Left lung (tissue), 10 donors: ENCODE data around the gene DYRK4. TPM values are rescaled to one million over a fixed set of nuclear protein-coding genes. Genes with fewer than 3 reads are reported as not detected.
A peak's percentile ranks its signal among the peaks of the same experiment; 100 is the strongest.

ENCODE experiments used
- ATAC-seq: fragments of 200-7000 bp; cut with Tn5 transposase; one replicate; pipeline ENCODE4 v1.9.1; 2020; ENCODE audit warnings: moderate library complexity
- DNase-seq, 4 donors: peaks; one replicate each; pipeline ENCODE4 v3.0.0-alpha.2; 2013 to 2020
- H3K27ac ChIP-seq, 2 donors: fragments of 200-600 bp; sonication (generic) in 1 of 2; one replicate each; pipeline versions ENCODE4 v1.5.0 to v1.8.0; 2020 to 2021
- H3K27me3 ChIP-seq, 2 donors: fragments of 200-600 bp; sonication (generic) in 1 of 2; one replicate each; pipeline versions ENCODE4 v1.5.0 to v1.8.0; 2020 to 2021
- H3K36me3 ChIP-seq, 2 donors: fragments of 200-600 bp; sonication (generic) in 1 of 2; one replicate each; pipeline versions ENCODE4 v1.5.0 to v1.8.0; 2020 to 2021
- H3K4me1 ChIP-seq, 2 donors: fragments of 200-600 bp; one replicate each; pipeline ENCODE4 v1.8.0; 2021
- H3K4me3 ChIP-seq, 2 donors: fragments of 200-600 bp; sonication (generic) in 1 of 2; one replicate each; pipeline versions ENCODE4 v1.5.0 to v1.8.0; 2020 to 2021; ENCODE audit warnings: mild to moderate bottlenecking in 1 of 2
- H3K9me3 ChIP-seq, 2 donors: fragments of 200-600 bp; sonication (generic) in 1 of 2; one replicate each; pipeline versions ENCODE4 v1.5.0 to v1.8.0; 2020 to 2021
- CTCF ChIP-seq, 2 donors: fragments of 200-600 bp; sonication (generic) in 1 of 2; IDR thresholded peaks; one replicate each; pipeline versions ENCODE4 v1.5.0 to v1.8.0; 2021; ENCODE audit warnings: antibody characterized with exemption in 2 of 2
- intact Hi-C, 2 donors: fragments of 100-400 bp; cut with DNase I; formaldehyde crosslinking; loops; one replicate each; pipeline versions ENCODE4 v1.11.2 to v1.14.2; 2022
- polyA plus RNA-seq, 6 donors: library from polyadenylated mRNA; unstranded; fragments of 120-200 nt; gene quantifications; one replicate each; pipeline ENCODE4 v1.2.1, GENCODE V29; 2013; ENCODE audit not compliant: insufficient read length in 6 of 6
- total RNA-seq, 2 donors: library from RNA; stranded (reverse); fragmentation: NEBNext Ultra II Directional; extraction: Animal tissue kit (Norgen Biotek cat#: 25700); gene quantifications; one replicate each; pipeline ENCODE4 v1.2.1, GENCODE V29; 2021
- donor health status: DM: no; HTN: yes; CAD: no.
- donor health status: DM: no; HTN: no; CAD: no.

DYRK4 gene
- total and polyA plus RNA-seq, 8 donors: 35.0 to 65.4 (median 56.6) TPM

GRCh38 chr12:4563336-4563735, 1.3 kb downstream of the DYRK4 start:
- Histone ChIP-seq H3K4me1 (peaks cover 0 to 50% of the 10 kb centered on the region in 2 donors), H3K36me3 (peaks cover 0 to 3% of the 10 kb centered on the region in 2 donors), H3K27ac (no peak overlapping the region), H3K4me3 (no peak overlapping the region), H3K9me3 (no peaks in the 10 kb centered on the region), H3K27me3 (peaks cover 0 to 9% of the 10 kb centered on the region in 2 donors)
- no peak for TF ChIP-seq CTCF (IDR thresholded peaks at IDR 0.05)
- intact Hi-C loops: no loop called here
- no peak for DNase-seq
- ATAC-seq: no peak

- ATAC-seq: no peak
- intact Hi-C loops: no loop called here
- Histone ChIP-seq H3K36me3 (no peaks in the 10 kb centered on the region), H3K9me3 (no peaks in the 10 kb centered on the region), H3K4me1 (peaks cover 0 to 54% of the 10 kb centered on the region in 2 donors), H3K27me3 (peaks cover 0 to 9% of the 10 kb centered on the region in 2 donors), H3K4me3 (no peak overlapping the region), H3K27ac (peak overlapping the region in 1 of 2 donors; percentile 72)
- no peak for DNase-seq
- no peak for TF ChIP-seq CTCF (IDR thresholded peaks at IDR 0.05)
These were observed 2.8 kb downstream of the DYRK4 start for GRCh38 chr12:4564818-4565217.

- no peaks in the 10 kb centered on the region for H3K36me3 ChIP-seq
- peaks cover 0 to 54% of the 10 kb centered on the region in 2 donors for H3K4me1 ChIP-seq
- DNase-seq (no peak), ATAC-seq (no peak)
- TF ChIP-seq CTCF (IDR thresholded peaks at IDR 0.05): no peak
- peak overlapping the region; percentile 20 to 77 for H3K27ac ChIP-seq
- intact Hi-C loops: no loop called here
- peaks cover 0 to 9% of the 10 kb centered on the region in 2 donors for H3K27me3 ChIP-seq
- no peak overlapping the region for H3K4me3 ChIP-seq
- H3K9me3 ChIP-seq: no peaks in the 10 kb centered on the region
These were observed 4.5 kb downstream of the DYRK4 start for GRCh38 chr12:4566474-4566873.

- Histone ChIP-seq H3K4me3 (no peak overlapping the region), H3K27me3 (peaks cover 0 to 4% of the 10 kb centered on the region in 2 donors), H3K9me3 (no peaks in the 10 kb centered on the region), H3K27ac (peak overlapping the region; percentile 46 to 77), H3K36me3 (no peaks in the 10 kb centered on the region), H3K4me1 (peaks cover 0 to 46% of the 10 kb centered on the region in 2 donors)
- intact Hi-C loops: no loop called here
- DNase-seq (no peak), ATAC-seq (peak; percentile 66)
- no peak for TF ChIP-seq CTCF (IDR thresholded peaks at IDR 0.05)
These were observed 5.3 kb downstream of the DYRK4 start for GRCh38 chr12:4567073-4567881.

DNA sequence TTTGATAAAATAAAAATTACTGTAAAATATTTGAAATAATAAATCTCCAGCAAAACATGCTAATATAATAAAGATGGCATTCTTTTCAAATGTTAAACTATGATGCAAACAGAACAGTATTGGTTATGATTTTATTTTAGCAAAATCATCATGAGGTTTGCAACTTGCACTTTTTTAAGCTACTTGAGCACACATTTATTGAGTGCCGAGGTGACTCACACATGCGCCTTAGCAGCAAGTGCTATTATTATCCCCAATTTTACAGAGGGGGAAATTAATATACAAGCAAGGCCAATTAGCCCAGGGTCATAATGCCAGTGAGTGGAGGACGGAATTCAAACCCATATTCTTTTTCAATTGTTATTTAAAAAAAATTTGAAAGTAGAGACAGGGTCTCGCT, 7.3 kb downstream of the DYRK4 start:
- TF ChIP-seq CTCF (IDR thresholded peaks at IDR 0.05): no peak
- DNase-seq (no peak), ATAC-seq (no peak)
- no peaks in the 10 kb centered on the region for H3K36me3 ChIP-seq
- intact Hi-C loops: no loop called here
- H3K4me3 ChIP-seq: no peak overlapping the region
- H3K27ac ChIP-seq: no peak overlapping the region
- H3K9me3 ChIP-seq: no peaks in the 10 kb centered on the region
- peaks cover 0 to 44% of the 10 kb centered on the region in 2 donors for H3K4me1 ChIP-seq
- H3K27me3 ChIP-seq: no peaks in the 10 kb centered on the region
